ENCODE data around the gene NSMCE1.

GRCh38 chr16:27281243-27281642 is 12.7 kb upstream of the NSMCE1 start:
- TF ChIP-seq POLR2A (IDR thresholded peaks at IDR 0.05; ENCODE audit: low read length) (no peak), GATA1 (IDR thresholded peaks at IDR 0.05; ENCODE audit: low read depth, low read length) (no peak)
